NCI-H2029 (cell line): ENCODE results near the gene RNF222.
"Not testable (repeated sequence)": the region's sequence is repeated elsewhere in the genome, so short reads cannot be mapped to it uniquely, and the experiment has no call there.

Source experiments
- DNase-seq: peaks from one replicate; lab custom pipeline; 2025; lab: John Stamatoyannopoulos, UW

RNF222 gene

GRCh38 chr17:8378117-8378516 lies 19.5 kb downstream of the RNF222 start:
- DNase-seq, result not testable (repeated sequence)

- DNase-seq, result no peak
Measured at GRCh38 chr17:8377422-8377821, 20.2 kb downstream of the RNF222 start.

GRCh38 chr17:8376271-8377067 lies 21.2 kb downstream of the RNF222 start, which contains the start of gene KRABD2:
KRABD2 (minus strand) TSS chr17:8376704.
- DNase-seq, result peak; percentile 76

GRCh38 chr17:8375738-8376259 lies 21.8 kb downstream of the RNF222 start:
- no peak for DNase-seq

- not testable (repeated sequence) for DNase-seq
Measured at GRCh38 chr17:8373856-8374255, 23.8 kb downstream of the RNF222 start.

GRCh38 chr17:8372422-8372821 lies 25.2 kb downstream of the RNF222 start:
- DNase-seq, result no peak

GRCh38 chr17:8371786-8372185 lies 25.8 kb downstream of the RNF222 start:
- no peak for DNase-seq

GRCh38 chr17:8369944-8370343 lies 27.7 kb downstream of the RNF222 start:
- DNase-seq, result no peak

- DNase-seq, result no peak
Measured at GRCh38 chr17:8368193-8368592, 29.4 kb downstream of the RNF222 start.

GRCh38 chr17:8366231-8366630 lies 31.4 kb downstream of the RNF222 start:
- no peak for DNase-seq

GRCh38 chr17:8365143-8365542 lies 32.5 kb downstream of the RNF222 start:
- DNase-seq, result no peak

GRCh38 chr17:8362651-8363332 lies 34.8 kb downstream of the RNF222 start:
- no peak for DNase-seq

GRCh38 chr17:8360751-8361150 lies 36.9 kb downstream of the RNF222 start:
- DNase-seq, result no peak

- DNase-seq, result no peak
Measured at GRCh38 chr17:8360260-8360659, 37.4 kb downstream of the RNF222 start.

- DNase-seq, result no peak
Measured at GRCh38 chr17:8359769-8360168, 37.9 kb downstream of the RNF222 start.

- DNase-seq, result no peak
Measured at GRCh38 chr17:8357910-8358309, 39.7 kb downstream of the RNF222 start.

- no peak for DNase-seq
Measured at GRCh38 chr17:8354236-8354635, 43.4 kb downstream of the RNF222 start.

- no peak for DNase-seq
Measured at GRCh38 chr17:8353736-8354135, 43.9 kb downstream of the RNF222 start.

- DNase-seq, result no peak
Measured at GRCh38 chr17:8350339-8350738, 47.3 kb downstream of the RNF222 start.

GRCh38 chr17:8347001-8347400 lies 50.6 kb downstream of the RNF222 start:
- DNase-seq, result not testable (repeated sequence)

- no peak for DNase-seq
Measured at GRCh38 chr17:8345951-8346665, 51.5 kb downstream of the RNF222 start.

GRCh38 chr17:8345052-8345690 lies 52.5 kb downstream of the RNF222 start:
- no peak for DNase-seq
